ENCODE measurements around the gene MS4A5. TPM values are rescaled to one million over a fixed set of nuclear protein-coding genes. Genes with fewer than 3 reads are reported as not detected.

MS4A5 gene
- total RNA-seq, 1 experiment from 2014 or later = not detected

- ChIA-PET POLR2A (ENCODE audit: low non-redundant PET) (no interaction called here), CTCF (no interaction called here)
- Histone ChIP-seq H3K36me3 (ENCODE audit: insufficient read depth, low read length, poor library complexity, severe bottlenecking) (no peaks in the 10 kb centered on the region), H3K27me3 (replicated peaks; ENCODE audit: insufficient read depth, low read depth, low read length, poor library complexity) (peaks cover 16% of the 10 kb centered on the region), H3K4me1 (ENCODE audit: insufficient read depth, low read length, poor library complexity, severe bottlenecking) (no peaks in the 10 kb centered on the region), H3K4me3 (ENCODE audit: low read depth, low read length, poor library complexity, severe bottlenecking) (no peak overlapping the region), H3K9me3 (ENCODE audit: low read depth, low read length, poor library complexity, severe bottlenecking) (no peaks in the 10 kb centered on the region), H3K27ac (ENCODE audit: low read depth, low read length, poor library complexity, severe bottlenecking) (no peak overlapping the region)
- BruUV-seq (replicated peaks) = no TSS peak
- TF ChIP-seq EZH2 (IDR thresholded peaks at IDR 0.05; ENCODE audit: borderline replicate concordance, low read depth, low read length, poor library complexity, severe bottlenecking) = no peak
- no peak for TF ChIP-seq CTCF (conservative IDR thresholded peaks at IDR 0.05; ENCODE audit: low read depth, low read length)
- intact Hi-C loops (cut with micrococcal nuclease; ENCODE audit: unreplicated experiment) = no loop called here
- no peak for DNase-seq (ENCODE audit: low spot score)
Measured at GRCh38 chr11:60482361-60482760, 53.0 kb downstream of the MS4A5 start.

GRCh38 chr11:60485987-60486386, 56.6 kb downstream of the MS4A5 start:
- BruUV-seq (replicated peaks) = no TSS peak
- no peaks in the 10 kb centered on the region for H3K9me3 ChIP-seq (ENCODE audit: low read depth, low read length, poor library complexity, severe bottlenecking)
- no peaks in the 10 kb centered on the region for H3K4me1 ChIP-seq (ENCODE audit: insufficient read depth, low read length, poor library complexity, severe bottlenecking)
- peaks cover 4% of the 10 kb centered on the region for H3K27me3 ChIP-seq (replicated peaks; ENCODE audit: insufficient read depth, low read depth, low read length, poor library complexity)
- DNase-seq (ENCODE audit: low spot score) = peak; percentile 69
- H3K36me3 ChIP-seq (ENCODE audit: insufficient read depth, low read length, poor library complexity, severe bottlenecking) = no peaks in the 10 kb centered on the region
- POLR2A ChIA-PET (ENCODE audit: low non-redundant PET) = no interaction called here
- no peak overlapping the region for H3K4me3 ChIP-seq (ENCODE audit: low read depth, low read length, poor library complexity, severe bottlenecking)
- TF ChIP-seq CTCF (conservative IDR thresholded peaks at IDR 0.05; ENCODE audit: low read depth, low read length) = peak; percentile 72
- no peak for TF ChIP-seq EZH2 (IDR thresholded peaks at IDR 0.05; ENCODE audit: borderline replicate concordance, low read depth, low read length, poor library complexity, severe bottlenecking)
- intact Hi-C loops (cut with micrococcal nuclease; ENCODE audit: unreplicated experiment) = loop anchor here (5.0 kb wide), 2 partner anchors 124 to 219 kb away; no protein-coding TSS in a partner anchor
- CTCF ChIA-PET = interaction anchor here (1.0 kb wide), 1 partner anchor 123 kb away, joined by 3 read pairs; no protein-coding TSS in a partner anchor
- no peak overlapping the region for H3K27ac ChIP-seq (ENCODE audit: low read depth, low read length, poor library complexity, severe bottlenecking)

GRCh38 chr11:60492488-60493009, 63.2 kb downstream of the MS4A5 start, which contains the start of gene MS4A12:
MS4A12 (plus strand) TSS chr11:60492778; CDS start chr11:60497319, 4,541 bp downstream.
- POLR2A ChIA-PET (ENCODE audit: low non-redundant PET) = no interaction called here
- H3K27me3 ChIP-seq (replicated peaks; ENCODE audit: insufficient read depth, low read depth, low read length, poor library complexity) = peaks cover 4% of the 10 kb centered on the region
- H3K4me3 ChIP-seq (ENCODE audit: low read depth, low read length, poor library complexity, severe bottlenecking) = no peak within 1 kb of the TSS
- no peaks in the 10 kb centered on the region for H3K36me3 ChIP-seq (ENCODE audit: insufficient read depth, low read length, poor library complexity, severe bottlenecking)
- no peak for TF ChIP-seq CTCF (conservative IDR thresholded peaks at IDR 0.05; ENCODE audit: low read depth, low read length)
- no peak for TF ChIP-seq EZH2 (IDR thresholded peaks at IDR 0.05; ENCODE audit: borderline replicate concordance, low read depth, low read length, poor library complexity, severe bottlenecking)
- intact Hi-C loops (cut with micrococcal nuclease; ENCODE audit: unreplicated experiment) = no loop called here
- BruUV-seq (replicated peaks) = no TSS peak
- no peak within 1 kb of the TSS for H3K27ac ChIP-seq (ENCODE audit: low read depth, low read length, poor library complexity, severe bottlenecking)
- CTCF ChIA-PET = no interaction called here
- no peak for DNase-seq (ENCODE audit: low spot score)
- H3K4me1 ChIP-seq (ENCODE audit: insufficient read depth, low read length, poor library complexity, severe bottlenecking) = no peaks in the 10 kb centered on the region
- no peaks in the 10 kb centered on the region for H3K9me3 ChIP-seq (ENCODE audit: low read depth, low read length, poor library complexity, severe bottlenecking)
